Muscle layer of colon (tissue), 2 donors: ENCODE data around the gene XAGE3.
"Not testable (repeated sequence)": the region's sequence is repeated elsewhere in the genome, so short reads cannot be mapped to it uniquely, and the experiment has no call there.

Experiments used
- H3K27ac ChIP-seq: one replicate; pipeline ENCODE4 v1.7.0; 2013; ENCODE audit warnings: low read depth, mild to moderate bottlenecking, low read length, moderate library complexity
- H3K27me3 ChIP-seq, 2 donors: one replicate each; pipeline ENCODE4 v1.7.0; 2013; ENCODE audit warnings: low read length in 2 of 2, mild to moderate bottlenecking in 2 of 2; ENCODE audit not compliant: insufficient read depth in 2 of 2, control insufficient read depth in 1 of 2
- H3K36me3 ChIP-seq: one replicate; pipeline ENCODE4 v1.7.0; 2013; ENCODE audit warnings: mild to moderate bottlenecking, low read length; ENCODE audit not compliant: insufficient read depth
- H3K4me1 ChIP-seq: one replicate; pipeline ENCODE4 v1.7.0; 2013; ENCODE audit warnings: mild to moderate bottlenecking, low read length; ENCODE audit not compliant: insufficient read depth
- H3K4me3 ChIP-seq, 2 donors: one replicate each; pipeline ENCODE4 v1.7.0; 2013; ENCODE audit warnings: low read length in 2 of 2, low read depth in 1 of 2, mild to moderate bottlenecking in 1 of 2, moderate library complexity in 1 of 2
- H3K9ac ChIP-seq: one replicate; pipeline ENCODE4 v1.7.0; 2013; ENCODE audit warnings: low read length
- H3K9me3 ChIP-seq: one replicate; pipeline ENCODE4 v1.7.0; 2013; ENCODE audit warnings: mild to moderate bottlenecking, low read length
- donor health status: abdominal sarcoma.
- donor health status: Adenocarcinoma of cecum.

The XAGE3 gene

GRCh38 chrX:52887459-52887858 lies 19.6 kb upstream of the XAGE3 start:
- H3K4me3 ChIP-seq, H3K9ac ChIP-seq, H3K9me3 ChIP-seq, H3K27me3 ChIP-seq, H3K4me1 ChIP-seq, H3K36me3 ChIP-seq, H3K27ac ChIP-seq: not testable (repeated sequence)

- peaks cover 0 to 12% of the 10 kb centered on the region in 2 donors for H3K27me3 ChIP-seq
Measured at GRCh38 chrX:52876386-52876785, 8.5 kb upstream of the XAGE3 start.

GRCh38 chrX:52875436-52875835 lies 7.6 kb upstream of the XAGE3 start:
- H3K4me3 ChIP-seq, H3K36me3 ChIP-seq, H3K9me3 ChIP-seq, H3K27ac ChIP-seq, H3K4me1 ChIP-seq, H3K9ac ChIP-seq: not testable (repeated sequence)
- H3K27me3 ChIP-seq = peaks cover 0 to 12% of the 10 kb centered on the region in 2 donors

More at GRCh38 chrX:52876386-52876785, 8.5 kb upstream of the XAGE3 start:
- not testable (repeated sequence) for H3K9me3 ChIP-seq, H3K4me1 ChIP-seq, H3K36me3 ChIP-seq, H3K27ac ChIP-seq, H3K9ac ChIP-seq, H3K4me3 ChIP-seq

DNA sequence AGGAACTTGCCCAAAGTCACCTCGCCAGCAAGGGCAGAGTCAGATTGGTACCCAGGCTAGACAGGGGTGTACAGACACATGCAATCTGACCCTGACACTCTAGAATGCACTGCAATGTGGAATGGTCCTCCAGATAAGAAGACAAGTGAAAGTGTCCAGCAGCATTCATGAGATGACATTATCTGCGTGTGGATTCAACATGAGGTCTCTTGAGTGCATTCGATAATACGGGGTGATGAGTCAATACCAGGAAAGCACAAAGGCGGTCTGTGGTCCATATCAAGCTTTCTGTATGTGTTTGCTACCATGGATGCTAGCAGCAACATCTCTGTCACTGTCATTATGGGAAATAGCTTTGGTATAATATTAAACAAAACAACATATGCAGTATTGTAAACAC lies 6.8 kb upstream of the XAGE3 start:
- Histone ChIP-seq H3K9ac (no peak overlapping the region), H3K27ac (no peak overlapping the region), H3K9me3 (no peaks in the 10 kb centered on the region), H3K27me3 (peaks cover 0 to 12% of the 10 kb centered on the region in 2 donors), H3K4me3 (no peak overlapping the region), H3K4me1 (no peaks in the 10 kb centered on the region), H3K36me3 (no peaks in the 10 kb centered on the region)

- not testable (repeated sequence) for H3K9ac ChIP-seq, H3K36me3 ChIP-seq, H3K4me1 ChIP-seq, H3K27ac ChIP-seq, H3K9me3 ChIP-seq, H3K4me3 ChIP-seq
- peaks cover 0 to 12% of the 10 kb centered on the region in 2 donors for H3K27me3 ChIP-seq
Measured at GRCh38 chrX:52873825-52874224, 5.9 kb upstream of the XAGE3 start.

GRCh38 chrX:52870046-52870445 lies 2.2 kb upstream of the XAGE3 start:
- H3K4me3 ChIP-seq = no peak overlapping the region
- H3K27me3 ChIP-seq = peaks cover 0 to 12% of the 10 kb centered on the region in 2 donors
- no peak overlapping the region for H3K9ac ChIP-seq
- H3K36me3 ChIP-seq = no peaks in the 10 kb centered on the region
- H3K9me3 ChIP-seq = no peaks in the 10 kb centered on the region
- H3K4me1 ChIP-seq = no peaks in the 10 kb centered on the region
- no peak overlapping the region for H3K27ac ChIP-seq

GRCh38 chrX:52865343-52865998 lies 2.4 kb downstream of the XAGE3 start:
- Histone ChIP-seq H3K4me3 (no peak overlapping the region), H3K4me1 (no peaks in the 10 kb centered on the region), H3K9ac (no peak overlapping the region), H3K27me3 (peaks cover 0 to 7% of the 10 kb centered on the region in 2 donors), H3K9me3 (no peaks in the 10 kb centered on the region), H3K36me3 (no peaks in the 10 kb centered on the region), H3K27ac (no peak overlapping the region)

DNA sequence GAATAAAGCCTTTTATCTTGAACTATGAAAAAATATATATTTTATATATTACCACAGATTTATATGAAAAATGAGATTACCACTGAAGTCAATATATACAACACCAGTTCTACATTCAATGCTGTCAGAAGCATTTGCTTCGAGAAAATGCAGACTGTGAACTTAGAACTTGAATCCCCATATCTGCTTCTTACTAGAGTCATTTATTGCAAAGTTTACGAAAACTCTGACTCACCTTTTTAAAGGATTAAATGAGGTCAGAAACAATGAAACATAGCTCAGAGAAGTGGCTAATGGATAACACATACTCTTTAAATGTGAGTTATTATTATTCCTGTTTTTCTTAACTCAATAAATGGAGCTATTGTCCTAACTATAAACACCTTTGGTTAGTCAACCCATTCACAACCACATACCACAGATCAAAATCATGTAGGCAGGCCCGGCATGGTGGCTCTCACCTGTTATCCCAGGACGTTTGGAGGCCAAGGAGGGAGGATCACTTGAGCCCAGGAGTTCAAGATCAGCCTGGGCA lies 10.8 kb downstream of the XAGE3 start:
- not testable (repeated sequence) for H3K9ac ChIP-seq
- H3K27me3 ChIP-seq = peaks cover 0 to 14% of the 10 kb centered on the region in 2 donors

DNA sequence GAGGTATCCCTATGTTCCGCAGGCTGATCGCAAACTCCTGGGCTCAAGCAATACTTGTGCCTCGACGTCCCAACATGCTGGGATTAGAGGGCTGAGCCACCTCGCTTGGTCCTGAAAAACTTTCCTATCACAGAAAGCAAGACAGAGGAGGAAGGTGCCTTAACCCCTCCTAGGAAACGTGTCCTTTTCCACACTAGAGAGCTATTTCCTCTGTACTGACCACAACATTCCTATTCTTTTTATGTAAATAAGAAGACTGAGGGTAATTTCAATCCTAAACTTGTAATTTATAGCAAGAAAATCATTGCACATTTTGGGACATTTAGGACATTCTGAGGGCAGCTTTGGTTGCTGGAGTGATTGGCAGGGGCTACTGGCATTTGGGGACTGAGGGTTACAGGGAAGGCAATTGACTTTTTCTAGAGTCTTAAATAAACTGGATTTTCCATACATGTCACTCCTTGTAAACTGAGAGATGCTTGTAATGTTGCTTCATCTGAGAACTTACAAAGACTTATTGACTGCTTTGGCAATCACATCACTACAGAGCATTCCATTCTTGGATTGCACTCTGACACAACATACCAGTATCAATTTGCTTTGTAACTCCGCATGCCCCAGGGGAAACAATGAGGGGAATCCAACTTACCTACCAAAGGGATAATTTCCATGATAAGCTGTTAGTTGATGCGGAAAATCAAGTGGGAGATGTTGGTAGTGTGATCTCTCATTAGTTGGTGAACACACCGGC lies 15.6 kb downstream of the XAGE3 start:
- H3K4me1 ChIP-seq = no peaks in the 10 kb centered on the region

More for the DNA sequence above, 10.8 kb downstream of the XAGE3 start:
- not testable (repeated sequence) for H3K36me3 ChIP-seq, H3K4me1 ChIP-seq, H3K9me3 ChIP-seq, H3K4me3 ChIP-seq, H3K27ac ChIP-seq

DNA sequence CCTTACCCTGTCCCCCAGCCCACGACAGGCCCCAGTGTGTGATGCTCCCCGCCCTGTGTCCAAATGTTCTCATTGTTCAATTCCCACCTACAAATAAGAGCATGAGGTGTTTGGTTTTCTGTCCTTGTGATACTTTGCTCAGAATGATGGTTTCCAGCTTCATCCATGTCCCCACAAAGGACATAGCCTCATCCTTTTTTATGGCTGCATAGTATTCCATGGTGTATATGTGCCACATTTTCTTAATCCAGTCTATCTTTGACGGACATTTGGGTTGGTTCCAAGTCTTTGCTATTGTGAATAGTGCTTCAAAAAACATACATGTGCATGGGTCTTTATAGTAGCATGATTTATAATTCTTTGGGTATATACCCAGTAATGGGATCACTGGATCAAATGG lies 24.3 kb downstream of the XAGE3 start:
- not testable (repeated sequence) for H3K4me1 ChIP-seq, H3K27ac ChIP-seq, H3K4me3 ChIP-seq, H3K9ac ChIP-seq, H3K36me3 ChIP-seq, H3K9me3 ChIP-seq, H3K27me3 ChIP-seq

More for the DNA sequence above, 15.6 kb downstream of the XAGE3 start:
- Histone ChIP-seq H3K9me3 (no peaks in the 10 kb centered on the region), H3K4me3 (no peak overlapping the region), H3K36me3 (no peaks in the 10 kb centered on the region), H3K9ac (no peak overlapping the region), H3K27ac (no peak overlapping the region), H3K27me3 (peaks cover 0 to 12% of the 10 kb centered on the region in 2 donors)

GRCh38 chrX:52839137-52839536 lies 28.7 kb downstream of the XAGE3 start:
- Histone ChIP-seq H3K27ac (no peak overlapping the region), H3K27me3 (no peaks in the 10 kb centered on the region), H3K9ac (no peak overlapping the region), H3K4me1 (no peaks in the 10 kb centered on the region), H3K36me3 (no peaks in the 10 kb centered on the region), H3K9me3 (no peaks in the 10 kb centered on the region), H3K4me3 (no peak overlapping the region)
